SK-N-SH (cell line): Measurements from ENCODE around the gene SH3D19. TPM values are rescaled to one million over a fixed set of nuclear protein-coding genes. Genes with fewer than 3 reads are reported as not detected.

Source experiments
- CTCF ChIA-PET: fragments of 300-600, 350-600 bp; formaldehyde crosslinking; extraction: SDS; loops from one replicate; lab custom pipeline; 2021; lab: Yijun Ruan, JAX
- POLR2A ChIA-PET: fragments of 350-600 bp; sonication (Branson Sonifier 250); formaldehyde crosslinking; extraction: SDS; loops from one replicate; lab custom pipeline; 2020; ENCODE audit warnings: antibody characterized with exemption, inconsistent platforms; lab: Yijun Ruan, JAX
- DNase-seq: peaks from one replicate; pipeline ENCODE4 v3.0.0; 2012
- H2AFZ ChIP-seq: fragments of 200-600 bp; sonication (generic); 2 replicates; pipeline ENCODE4 v1.8.1; 2016; ENCODE audit warnings: antibody characterized with exemption, mild to moderate bottlenecking, low read depth
- H3F3A ChIP-seq: fragments of 200-600 bp; sonication (generic); replicated peaks from 2 replicates; pipeline ENCODE3; 2016; ENCODE audit warnings: antibody characterized with exemption, mild to moderate bottlenecking; ENCODE audit not compliant: insufficient read depth
- H3K27ac ChIP-seq, 2 experiments: fragments of 200-500 bp in 1 of 2; fragments of 200-600 bp in 1 of 2; sonication (Bioruptor generic) in 1 of 2; sonication (generic), shearing (Covaris generic) in 1 of 2; 2 replicates each; pipeline versions ENCODE4 v1.5.1 to v1.6.1; 2014 to 2016; ENCODE audit warnings: low read depth in 2 of 2, inconsistent platforms in 1 of 2, low read length in 1 of 2, mild to moderate bottlenecking in 1 of 2, mixed read lengths in 1 of 2
- H3K27me3 ChIP-seq: fragments of 200-600 bp; sonication (generic), shearing (Covaris generic); 2 replicates; pipeline ENCODE4 v1.6.1; 2016; ENCODE audit warnings: mixed run types; ENCODE audit not compliant: insufficient read depth
- H3K36me3 ChIP-seq, 2 experiments: fragments of 200-500 bp in 1 of 2; fragments of 200-600 bp in 1 of 2; sonication (Bioruptor generic) in 1 of 2; sonication (generic) in 1 of 2; replicated peaks in 1 of 2; 2 replicates each; pipeline versions ENCODE3 to v1.5.1; 2014 to 2016; ENCODE audit warnings: low read length in 1 of 2, mild to moderate bottlenecking in 1 of 2; ENCODE audit not compliant: insufficient read depth in 2 of 2, control insufficient read depth in 1 of 2
- H3K4me1 ChIP-seq, 2 experiments: fragments of 200-500 bp in 1 of 2; fragments of 200-600 bp in 1 of 2; sonication (Bioruptor generic) in 1 of 2; sonication (generic), shearing (Covaris generic) in 1 of 2; 2 replicates each; pipeline versions ENCODE4 v1.5.1 to v1.6.1; 2014 to 2016; ENCODE audit warnings: low read depth in 1 of 2, low read length in 1 of 2, mixed run types in 1 of 2; ENCODE audit not compliant: insufficient read depth in 2 of 2, control insufficient read depth in 1 of 2
- H3K4me2 ChIP-seq: fragments of 200-600 bp; sonication (generic), shearing (Covaris generic); 2 replicates; pipeline ENCODE4 v1.6.1; 2017; ENCODE audit warnings: mixed run types
- H3K4me3 ChIP-seq, 2 experiments: fragments of 200-500 bp in 1 of 2; fragments of 200-600 bp in 1 of 2; sonication (Bioruptor generic) in 1 of 2; sonication (generic), shearing (Covaris generic) in 1 of 2; 2 replicates each; pipeline versions ENCODE4 v1.5.1 to v1.8.1; 2014 to 2016; ENCODE audit warnings: low read depth in 2 of 2, inconsistent platforms in 1 of 2, low read length in 1 of 2, mild to moderate bottlenecking in 1 of 2, mixed read lengths in 1 of 2, moderate library complexity in 1 of 2
- H3K79me2 ChIP-seq: fragments of 200-600 bp; sonication (generic); 2 replicates; pipeline ENCODE4 v1.8.1; 2017; ENCODE audit warnings: mild to moderate bottlenecking; ENCODE audit not compliant: insufficient read depth
- H3K9ac ChIP-seq: fragments of 200-600 bp; sonication (generic); 2 replicates; pipeline ENCODE4 v1.6.1; 2017; ENCODE audit warnings: mixed run types
- H3K9me2 ChIP-seq: fragments of 200-600 bp; sonication (generic); 2 replicates; pipeline ENCODE4 v1.6.1; 2017; ENCODE audit warnings: mixed run types
- H3K9me3 ChIP-seq: fragments of 200-600 bp; sonication (generic); 2 replicates; pipeline ENCODE4 v1.6.1; 2017; ENCODE audit warnings: mixed run types, mild to moderate bottlenecking, moderate library complexity
- H4K20me1 ChIP-seq: fragments of 200-600 bp; sonication (generic); 2 replicates; pipeline ENCODE4 v1.6.1; 2017; ENCODE audit warnings: mild to moderate bottlenecking, mixed run types; ENCODE audit not compliant: insufficient read depth
- EP300 ChIP-seq, 2 experiments: IDR thresholded peaks; 2 replicates each; pipeline versions ENCODE4 v1.4.0 to v1.6.1; 2012; ENCODE audit warnings: borderline replicate concordance in 1 of 2, low read depth in 1 of 2, low read length in 1 of 2
- EZH2phosphoT487 ChIP-seq: fragments of 200-600 bp; sonication (generic); IDR thresholded peaks from 2 replicates; pipeline ENCODE4 v1.6.1; 2017; ENCODE audit warnings: low read depth, mixed run types, mild to moderate bottlenecking, antibody characterized with exemption, moderate library complexity, borderline replicate concordance
- FOSL2 ChIP-seq: IDR thresholded peaks from 2 replicates; pipeline ENCODE4 v1.4.0; 2012; ENCODE audit warnings: low read depth, mild to moderate bottlenecking, moderate library complexity, borderline replicate concordance
- FOXJ3 ChIP-seq: sonication (generic); formaldehyde crosslinking; IDR thresholded peaks from 2 replicates; pipeline ENCODE4 v1.5.1; 2020; ENCODE audit warnings: mild to moderate bottlenecking, missing genetic modification reagents
- IRF3 ChIP-seq: fragments of 150-350 bp; IDR thresholded peaks from 2 replicates; pipeline ENCODE4 v1.6.1; 2016; ENCODE audit warnings: mild to moderate bottlenecking, low read depth, low read length
- JUND ChIP-seq: IDR thresholded peaks from 2 replicates; pipeline ENCODE4 v1.4.0; 2012
- MAX ChIP-seq: IDR thresholded peaks from 2 replicates; pipeline ENCODE4 v1.4.0; 2012; ENCODE audit warnings: low read depth
- MEF2A ChIP-seq: IDR thresholded peaks from 2 replicates; pipeline ENCODE4 v1.4.0; 2012; ENCODE audit warnings: low read depth, borderline replicate concordance
- MXI1 ChIP-seq: IDR thresholded peaks from 2 replicates; pipeline ENCODE4 v1.6.1; 2012; ENCODE audit warnings: mild to moderate bottlenecking, low read depth, low read length, improper control_type of control experiment
- NFIC ChIP-seq: IDR thresholded peaks from 2 replicates; pipeline ENCODE4 v1.4.0; 2012; ENCODE audit warnings: borderline replicate concordance
- NRF1 ChIP-seq: IDR thresholded peaks from 2 replicates; pipeline ENCODE4 v1.6.1; 2012; ENCODE audit warnings: low read depth, mild to moderate bottlenecking, low read length
- PBX3 ChIP-seq: IDR thresholded peaks from 2 replicates; pipeline ENCODE4; 2012
- POLR2AphosphoS5 ChIP-seq: IDR thresholded peaks from 2 replicates; pipeline ENCODE4 v1.6.1; 2012; ENCODE audit warnings: low read depth, low read length
- RAD21 ChIP-seq: IDR thresholded peaks from 2 replicates; pipeline ENCODE4 v1.6.1; 2012; ENCODE audit warnings: mild to moderate bottlenecking, low read length
- REST ChIP-seq: IDR thresholded peaks from 2 replicates; pipeline ENCODE4 v1.6.1; 2012; ENCODE audit warnings: mild to moderate bottlenecking, low read depth, low read length, moderate library complexity
- TCF12 ChIP-seq: IDR thresholded peaks from 2 replicates; pipeline ENCODE4 v1.4.0; 2012
- YY1 ChIP-seq: IDR thresholded peaks from 2 replicates; pipeline ENCODE4 v1.4.0; 2012; ENCODE audit warnings: low read depth, mild to moderate bottlenecking
- ZBTB33 ChIP-seq: IDR thresholded peaks from 2 replicates; pipeline ENCODE4 v1.4.0; 2012; ENCODE audit warnings: low read depth, borderline replicate concordance
- WGBS: methylation state at CpG from one replicate; pipeline ENCODE4 v1.1.6; 2017; ENCODE audit warnings: low lambda C conversion rate; 5-methylcytosine and 5-hydroxymethylcytosine counted together
- polyA plus RNA-seq, 3 experiments: library from polyadenylated mRNA; depleted of rRNA; stranded (reverse); fragments of >200 nt; gene quantifications; 2 replicates each; pipeline ENCODE4 v1.2.3, GENCODE V29; 2012

The SH3D19 gene
- polyA plus RNA-seq, 1 of the 3 experiments (the other 2 are of a cell fraction): 7.1 TPM

GRCh38 chr4:151304755-151305154 is 20.6 kb downstream of the SH3D19 start (continued):
- TF ChIP-seq NRF1: no peak
- no peak for TF ChIP-seq RAD21
- TF ChIP-seq, all 33 proteins: peak for 0

GRCh38 chr4:151304226-151304625 is 21.2 kb downstream of the SH3D19 start:
- no peak overlapping the region for H2AFZ ChIP-seq
- peaks cover 0 to 14% of the 10 kb centered on the region in 2 experiments; a peak in 1 of 4 replicates for H3K4me1 ChIP-seq
- H4K20me1 ChIP-seq: peaks cover 4% of the 10 kb centered on the region; the same call in 1 of the 2 replicates
- H3F3A ChIP-seq: peaks cover 16% of the 10 kb centered on the region
- 0 out of 2 replicates have a peak overlapping the region, but pooled peaks have one; percentile 11 for H3K4me2 ChIP-seq
- ChIA-PET POLR2A (no interaction called here), CTCF (interaction anchor here (1.1 to 2.6 kb wide), 4 partner anchors 11 to 1091 kb away, joined by 3 to 6 read pairs (median 4); no protein-coding TSS in a partner anchor)
- no peak for DNase-seq
- peak overlapping the region in 1 of 2 experiments; percentile 38; a peak in 2 of 4 replicates for H3K27ac ChIP-seq
- H3K36me3 ChIP-seq: no peaks in the 10 kb centered on the region
- no peak overlapping the region for H3K9ac ChIP-seq
- H3K9me3 ChIP-seq: no peaks in the 10 kb centered on the region
- H3K27me3 ChIP-seq: no peaks in the 10 kb centered on the region
- no peak overlapping the region for H3K4me3 ChIP-seq
- no peaks in the 10 kb centered on the region for H3K9me2 ChIP-seq
- peaks cover 67% of the 10 kb centered on the region for H3K79me2 ChIP-seq
- TF ChIP-seq ZBTB33: no peak
- no peak for TF ChIP-seq NFIC
- TF ChIP-seq REST: no peak
- no peak for TF ChIP-seq YY1
- TF ChIP-seq FOSL2: no peak

GRCh38 chr4:151302432-151302831 is 23.0 kb downstream of the SH3D19 start:
- H3K4me1 ChIP-seq: peaks cover 0 to 14% of the 10 kb centered on the region in 2 experiments; a peak in 1 of 4 replicates
- H3K4me3 ChIP-seq: no peak overlapping the region
- no peaks in the 10 kb centered on the region for H3K36me3 ChIP-seq
- ChIA-PET CTCF (no interaction called here), POLR2A (no interaction called here)
- no peaks in the 10 kb centered on the region for H3K9me3 ChIP-seq
- peak overlapping the region in 1 of 2 experiments; percentile 37; a peak in 1 of 4 replicates for H3K27ac ChIP-seq
- peaks cover 4% of the 10 kb centered on the region; the same call in 1 of the 2 replicates for H4K20me1 ChIP-seq
- peaks cover 57% of the 10 kb centered on the region for H3K79me2 ChIP-seq
- no peak for DNase-seq
- H3K9ac ChIP-seq: no peak overlapping the region
- H3K4me2 ChIP-seq: 0 out of 2 replicates have a peak overlapping the region, but pooled peaks have one; percentile 13
- H2AFZ ChIP-seq: no peak overlapping the region
- H3K27me3 ChIP-seq: no peaks in the 10 kb centered on the region
- H3F3A ChIP-seq: peaks cover 16% of the 10 kb centered on the region
- whole genome bisulfite sequencing: 45% methylated on average over 4 of the region's 4 CpGs
- no peaks in the 10 kb centered on the region for H3K9me2 ChIP-seq
- TF ChIP-seq JUND: peak; percentile 58
- no peak for TF ChIP-seq EZH2phosphoT487
- TF ChIP-seq EP300 (IDR thresholded peaks at IDR 0.05; ENCODE audit: borderline replicate concordance in 1 of 2, low read depth in 1 of 2, low read length in 1 of 2): peak in 1 of 2 experiments; percentile 57; a peak in 1 of 4 replicates
- TF ChIP-seq FOXJ3 (CRISPR knock-in tag): no peak
- TF ChIP-seq PBX3: peak; percentile 89
- 0 out of 2 replicates have a peak, but pooled peaks have one; percentile 16 for TF ChIP-seq MEF2A
- TF ChIP-seq MXI1: no peak
- no peak for TF ChIP-seq IRF3
- TF ChIP-seq NFIC: no peak
- TF ChIP-seq TCF12: peak; percentile 66
- peak; percentile 66 for TF ChIP-seq FOSL2
- TF ChIP-seq MAX: peak; percentile 88
- no peak for TF ChIP-seq POLR2AphosphoS5
